Neural progenitor cell (in vitro differentiated cells): Measurements from ENCODE around the gene L2HGDH. TPM values are rescaled to one million over a fixed set of nuclear protein-coding genes. Genes with fewer than 3 reads are reported as not detected.
A peak's percentile ranks its signal among the peaks of the same experiment; 100 is the strongest.

Experiments
- DNase-seq: peaks from one replicate; pipeline ENCODE4 v3.0.0-alpha.2; 2016; ENCODE audit warnings: low spot score
- H2AFZ ChIP-seq: fragments of 200-600 bp; sonication (generic); replicated peaks from 2 replicates; pipeline ENCODE4 v1.6.1; 2016; ENCODE audit warnings: antibody characterized with exemption
- H3F3A ChIP-seq: fragments of 200-600 bp; sonication (generic); 2 replicates; pipeline ENCODE4 v1.6.1; 2016; ENCODE audit warnings: antibody characterized with exemption, low read depth
- H3K27ac ChIP-seq: fragments of 200-600 bp; sonication (generic); 2 replicates; pipeline ENCODE4 v1.5.1; 2016; ENCODE audit warnings: mild to moderate bottlenecking
- H3K27me3 ChIP-seq: fragments of 200-600 bp; sonication (generic); 2 replicates; pipeline ENCODE4 v1.6.1; 2016; ENCODE audit warnings: mild to moderate bottlenecking, moderate library complexity
- H3K36me3 ChIP-seq: fragments of 200-600 bp; sonication (generic); 2 replicates; pipeline ENCODE4 v1.5.1; 2016
- H3K4me1 ChIP-seq: fragments of 200-600 bp; sonication (generic); 2 replicates; pipeline ENCODE4 v1.6.1; 2016; ENCODE audit warnings: mixed run types
- H3K4me2 ChIP-seq: fragments of 200-600 bp; sonication (generic); 2 replicates; pipeline ENCODE4 v1.6.1; 2016
- H3K4me3 ChIP-seq: fragments of 200-600 bp; sonication (generic); 2 replicates; pipeline ENCODE4 v1.5.1; 2016
- H3K79me2 ChIP-seq: fragments of 200-600 bp; sonication (generic); 2 replicates; pipeline ENCODE4 v1.6.1; 2016; ENCODE audit warnings: low read depth
- H3K9ac ChIP-seq: fragments of 200-600 bp; sonication (generic); 2 replicates; pipeline ENCODE4 v1.6.1; 2016
- H3K9me3 ChIP-seq: fragments of 200-600 bp; sonication (generic); 2 replicates; pipeline ENCODE4 v1.5.1; 2016; ENCODE audit warnings: low read depth
- H4K20me1 ChIP-seq: fragments of 200-600 bp; sonication (generic); 2 replicates; pipeline ENCODE4 v1.6.1; 2016; ENCODE audit warnings: low read depth
- H3K27ac Mint-ChIP-seq: 3 replicates; pipeline ENCODE4 v1.8.0; 2021; ENCODE audit warnings: mixed read lengths
- H3K27me3 Mint-ChIP-seq: 2 replicates; pipeline ENCODE4 v1.8.0; 2022; ENCODE audit warnings: low read depth, mild to moderate bottlenecking, inconsistent platforms, moderate library complexity, mixed read lengths; ENCODE audit not compliant: insufficient read depth
- H3K36me3 Mint-ChIP-seq: 3 replicates; pipeline ENCODE4 v1.8.0; 2021; ENCODE audit warnings: mixed read lengths
- H3K4me1 Mint-ChIP-seq: 3 replicates; pipeline ENCODE4 v1.8.0; 2021; ENCODE audit warnings: mixed read lengths
- H3K4me3 Mint-ChIP-seq: 3 replicates; pipeline ENCODE4 v1.8.0; 2021; ENCODE audit warnings: mild to moderate bottlenecking, moderate library complexity, mixed read lengths
- H3K9me3 Mint-ChIP-seq: 3 replicates; pipeline ENCODE4 v1.8.0; 2020; ENCODE audit warnings: mixed read lengths
- EZH2 ChIP-seq: fragments of 200-600 bp; sonication (generic); IDR thresholded peaks from 2 replicates; pipeline ENCODE4 v1.6.1; 2017; ENCODE audit warnings: antibody characterized with exemption, mild to moderate bottlenecking, moderate library complexity
- EZH2phosphoT487 ChIP-seq: fragments of 200-600 bp; sonication (generic); IDR thresholded peaks from 2 replicates; pipeline ENCODE4 v1.6.1; 2017; ENCODE audit warnings: antibody characterized with exemption
- total RNA-seq: library from RNA; depleted of rRNA; stranded (reverse); fragments of >200 nt; gene quantifications from 2 replicates; pipeline ENCODE4 v1.2.3, GENCODE V29; 2015; ENCODE audit warnings: low replicate concordance
- TF ChIP-seq, protein P1 (sequence below): fragments of 200-600 bp; sonication (generic); IDR thresholded peaks from 2 replicates; pipeline ENCODE4 v1.5.1; 2017; ENCODE audit warnings: antibody characterized with exemption, mild to moderate bottlenecking

Gene L2HGDH
- total RNA-seq, 1 donor from 2014 or later, result 14.0 TPM

DNA sequence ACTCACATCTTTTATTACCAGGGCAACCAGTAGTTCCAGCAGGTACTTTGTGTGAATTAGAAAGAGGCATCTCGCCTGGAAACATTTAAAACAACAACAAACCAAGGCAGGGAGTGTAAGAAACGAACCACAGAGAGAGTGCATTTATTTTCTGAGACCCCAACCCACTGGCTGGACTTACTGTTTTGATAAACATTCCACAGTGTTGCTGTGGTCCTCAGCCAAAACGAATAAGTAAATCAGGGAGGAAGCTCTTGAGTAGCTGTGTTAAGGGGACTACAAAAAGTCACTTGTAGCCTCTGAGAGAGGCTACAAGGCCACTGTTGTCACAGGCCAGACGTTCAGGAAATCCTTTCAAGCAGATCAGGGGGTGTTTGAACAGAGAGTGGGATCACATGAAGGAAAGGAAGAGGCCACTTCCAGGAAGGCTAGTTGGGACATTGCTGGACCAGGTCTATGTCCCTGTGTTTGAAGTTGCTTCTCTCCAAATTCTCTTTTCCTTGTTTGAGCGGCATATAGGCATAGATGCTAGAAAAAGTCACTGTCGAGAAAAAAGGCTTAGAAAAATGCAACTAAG lies 33.9 kb upstream of the L2HGDH start:
- peak overlapping the region; percentile 18 for H2AFZ ChIP-seq
- no peak overlapping the region for H3K9ac ChIP-seq
- H3K27me3 ChIP-seq, result no peaks in the 10 kb centered on the region
- no peaks in the 10 kb centered on the region for H3K36me3 ChIP-seq
- H3K27ac Mint-ChIP-seq, result no peak overlapping the region
- no peaks in the 10 kb centered on the region for H3F3A ChIP-seq
- no peaks in the 10 kb centered on the region for H3K9me3 Mint-ChIP-seq
- H3K27ac ChIP-seq, result no peak overlapping the region
- H3K4me2 ChIP-seq, result no peak overlapping the region
- TF ChIP-seq EZH2phosphoT487, result no peak
- no peak for TF ChIP-seq EZH2
- TF ChIP-seq, protein P1, sequence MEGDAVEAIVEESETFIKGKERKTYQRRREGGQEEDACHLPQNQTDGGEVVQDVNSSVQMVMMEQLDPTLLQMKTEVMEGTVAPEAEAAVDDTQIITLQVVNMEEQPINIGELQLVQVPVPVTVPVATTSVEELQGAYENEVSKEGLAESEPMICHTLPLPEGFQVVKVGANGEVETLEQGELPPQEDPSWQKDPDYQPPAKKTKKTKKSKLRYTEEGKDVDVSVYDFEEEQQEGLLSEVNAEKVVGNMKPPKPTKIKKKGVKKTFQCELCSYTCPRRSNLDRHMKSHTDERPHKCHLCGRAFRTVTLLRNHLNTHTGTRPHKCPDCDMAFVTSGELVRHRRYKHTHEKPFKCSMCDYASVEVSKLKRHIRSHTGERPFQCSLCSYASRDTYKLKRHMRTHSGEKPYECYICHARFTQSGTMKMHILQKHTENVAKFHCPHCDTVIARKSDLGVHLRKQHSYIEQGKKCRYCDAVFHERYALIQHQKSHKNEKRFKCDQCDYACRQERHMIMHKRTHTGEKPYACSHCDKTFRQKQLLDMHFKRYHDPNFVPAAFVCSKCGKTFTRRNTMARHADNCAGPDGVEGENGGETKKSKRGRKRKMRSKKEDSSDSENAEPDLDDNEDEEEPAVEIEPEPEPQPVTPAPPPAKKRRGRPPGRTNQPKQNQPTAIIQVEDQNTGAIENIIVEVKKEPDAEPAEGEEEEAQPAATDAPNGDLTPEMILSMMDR, result no peak
- DNase-seq, result no peak
- peaks cover 12% of the 10 kb centered on the region for H3K4me1 Mint-ChIP-seq
- no peaks in the 10 kb centered on the region for H3K27me3 Mint-ChIP-seq
- H3K4me3 Mint-ChIP-seq, result no peak overlapping the region
- H3K79me2 ChIP-seq, result no peaks in the 10 kb centered on the region
- H3K36me3 Mint-ChIP-seq, result no peaks in the 10 kb centered on the region
- peaks cover 19% of the 10 kb centered on the region for H3K4me1 ChIP-seq
- H4K20me1 ChIP-seq, result no peaks in the 10 kb centered on the region
- no peak overlapping the region for H3K4me3 ChIP-seq
- H3K9me3 ChIP-seq, result no peaks in the 10 kb centered on the region

DNA sequence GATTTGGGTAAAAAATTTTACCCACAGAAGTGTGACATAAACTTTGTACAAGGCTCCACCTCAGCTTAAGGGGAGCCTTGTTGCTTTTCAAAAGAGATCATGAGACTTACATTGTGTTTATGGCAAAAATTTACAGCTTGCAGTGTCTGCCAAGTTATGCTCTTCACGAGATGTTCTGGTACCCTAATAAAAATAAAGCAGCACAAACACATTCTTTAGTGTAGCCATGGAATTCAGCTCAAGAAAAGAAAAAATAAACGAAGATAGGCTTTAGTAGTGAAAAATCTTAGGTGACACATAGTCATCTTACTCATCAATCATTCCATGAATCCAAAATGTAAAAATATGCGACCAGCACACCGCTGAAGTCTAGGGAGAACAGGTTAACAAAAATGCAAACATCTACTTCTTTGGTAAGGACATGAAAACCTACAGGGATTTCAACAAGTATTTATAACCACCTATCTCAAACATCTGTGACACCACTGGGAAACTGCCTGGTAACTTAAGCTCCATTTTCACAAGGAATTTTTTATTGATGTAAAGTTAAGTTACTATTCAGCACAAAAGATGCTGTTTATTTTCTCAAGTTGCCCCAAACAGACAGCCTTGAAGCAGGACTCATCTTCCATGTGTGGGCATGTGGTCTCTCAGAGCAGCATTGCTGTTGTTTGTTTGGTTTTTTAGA lies 33.0 kb upstream of the L2HGDH start:
- H3K4me3 ChIP-seq, result no peak overlapping the region
- peaks cover 19% of the 10 kb centered on the region for H3K4me1 ChIP-seq
- no peaks in the 10 kb centered on the region for H3K79me2 ChIP-seq
- no peak overlapping the region for H3K4me3 Mint-ChIP-seq
- no peak for DNase-seq
- no peak overlapping the region for H3K27ac Mint-ChIP-seq
- TF ChIP-seq, protein P1, result no peak
- no peak for TF ChIP-seq EZH2
- no peak for TF ChIP-seq EZH2phosphoT487
- no peaks in the 10 kb centered on the region for H3F3A ChIP-seq
- H3K27me3 Mint-ChIP-seq, result no peaks in the 10 kb centered on the region
- H3K9me3 ChIP-seq, result no peaks in the 10 kb centered on the region
- H3K4me1 Mint-ChIP-seq, result peaks cover 11% of the 10 kb centered on the region
- no peaks in the 10 kb centered on the region for H4K20me1 ChIP-seq
- H3K36me3 Mint-ChIP-seq, result no peaks in the 10 kb centered on the region
- H3K27me3 ChIP-seq, result no peaks in the 10 kb centered on the region
- no peak overlapping the region for H3K9ac ChIP-seq
- no peak overlapping the region for H2AFZ ChIP-seq
- H3K36me3 ChIP-seq, result no peaks in the 10 kb centered on the region
- no peaks in the 10 kb centered on the region for H3K9me3 Mint-ChIP-seq
- no peak overlapping the region for H3K27ac ChIP-seq
- H3K4me2 ChIP-seq, result no peak overlapping the region

DNA sequence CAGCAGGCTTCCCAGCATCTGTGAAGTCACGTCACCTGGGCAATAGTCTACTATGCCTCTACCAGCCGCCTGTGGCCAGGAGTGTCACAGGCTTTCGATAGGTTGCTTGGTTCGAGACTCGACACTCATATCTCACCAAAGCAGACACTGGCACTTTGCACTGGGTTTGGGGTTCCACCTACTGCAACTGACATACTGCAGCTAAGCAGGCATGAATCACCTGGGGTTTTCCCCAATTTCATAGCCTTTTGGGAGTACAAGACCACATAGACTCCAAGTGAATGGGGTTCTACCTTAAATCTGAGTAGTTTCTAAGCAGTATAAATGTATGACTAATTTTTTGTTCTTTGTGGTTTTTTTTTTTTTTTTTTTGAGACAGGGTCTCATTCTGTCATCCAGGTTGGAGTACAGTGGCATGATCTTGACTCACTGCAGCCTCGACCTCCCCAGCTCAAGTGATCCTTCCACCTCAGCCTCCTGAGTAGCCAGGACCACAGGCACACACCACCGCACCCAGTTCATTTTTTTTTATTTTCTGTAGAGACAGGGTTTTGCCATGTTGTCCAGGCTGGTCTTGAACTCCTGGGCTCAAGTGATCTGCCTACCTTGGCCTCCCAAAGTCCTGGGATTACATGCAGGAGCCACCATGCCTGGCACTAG lies 32.2 kb upstream of the L2HGDH start:
- H3K27me3 ChIP-seq, result no peaks in the 10 kb centered on the region
- no peaks in the 10 kb centered on the region for H4K20me1 ChIP-seq
- no peaks in the 10 kb centered on the region for H3K27me3 Mint-ChIP-seq
- H3K79me2 ChIP-seq, result no peaks in the 10 kb centered on the region
- DNase-seq, result no peak
- H3K36me3 ChIP-seq, result no peaks in the 10 kb centered on the region
- H3K9ac ChIP-seq, result no peak overlapping the region
- no peak overlapping the region for H3K4me3 ChIP-seq
- H3F3A ChIP-seq, result no peaks in the 10 kb centered on the region
- no peaks in the 10 kb centered on the region for H3K9me3 ChIP-seq
- no peak overlapping the region for H2AFZ ChIP-seq
- H3K27ac ChIP-seq, result no peak overlapping the region
- no peak overlapping the region for H3K4me2 ChIP-seq
- peaks cover 19% of the 10 kb centered on the region for H3K4me1 ChIP-seq
- H3K36me3 Mint-ChIP-seq, result no peaks in the 10 kb centered on the region
- H3K4me3 Mint-ChIP-seq, result no peak overlapping the region
- H3K9me3 Mint-ChIP-seq, result no peaks in the 10 kb centered on the region
- H3K27ac Mint-ChIP-seq, result no peak overlapping the region
- H3K4me1 Mint-ChIP-seq, result peaks cover 11% of the 10 kb centered on the region
- TF ChIP-seq, protein P1, result no peak
- no peak for TF ChIP-seq EZH2phosphoT487
- no peak for TF ChIP-seq EZH2
